HepG2 (cell line): ENCODE measurements around the gene SPTBN2. TPM values are rescaled to one million over a fixed set of nuclear protein-coding genes. Genes with fewer than 3 reads are reported as not detected.

Experiments used
- ATAC-seq: fragments of 200-7000 bp; cut with Tn5 transposase; 3 replicates; pipeline ENCODE4 v1.9.1; 2020; ENCODE audit warnings: mild to moderate bottlenecking, moderate library complexity
- BruUV-seq: library from RNA; stranded (reverse); fragments of 400-500 nt; replicated peaks from 2 replicates; lab custom pipeline; 2021; lab: Mats Ljungman, UMichigan
- CTCF ChIA-PET: fragments of 300-600 bp; formaldehyde crosslinking; extraction: SDS; loops from one replicate; lab custom pipeline; 2021; ENCODE audit warnings: low total read pairs, inconsistent platforms, low intra/inter-chr PET ratio; lab: Yijun Ruan, JAX
- POLR2A ChIA-PET: fragments of 350-600 bp; sonication (Branson Sonifier 250); formaldehyde crosslinking; loops from one replicate; lab custom pipeline; 2020; ENCODE audit warnings: antibody characterized with exemption, inconsistent platforms; lab: Yijun Ruan, JAX
- DNase-seq: peaks from one replicate; pipeline ENCODE4 v3.0.0-alpha.2; 2015; ENCODE audit warnings: low spot score
- FAIRE-seq: peaks from 3 replicates; lab custom pipeline; 2011; peaks lifted over from hg19 to GRCh38; lab: Jason Lieb, UNC
- H2AFZ ChIP-seq: one replicate; pipeline ENCODE4 v1.6.1; 2011; ENCODE audit warnings: low read length, inconsistent platforms
- H3K27ac ChIP-seq: fragments of 300-600 bp; 3 replicates; pipeline ENCODE4 v1.8.0; 2011; ENCODE audit warnings: mixed run types, mild to moderate bottlenecking, mixed read lengths, low read length, inconsistent platforms; ENCODE audit not compliant: insufficient read depth; ENCODE audit errors: extremely low read length
- H3K27me3 ChIP-seq, 2 experiments: fragments of 200-600 bp in 1 of 2; 2 replicates in 1 of 2; 3 replicates in 1 of 2; pipeline versions ENCODE4 v1.6.0 to v1.8.0; 2011; ENCODE audit warnings: low read length in 2 of 2, mild to moderate bottlenecking in 2 of 2, moderate library complexity in 2 of 2, inconsistent platforms in 1 of 2; ENCODE audit not compliant: insufficient read depth in 2 of 2, control insufficient read depth in 1 of 2
- H3K36me3 ChIP-seq, 2 experiments: fragments of 200-600 bp in 1 of 2; replicated peaks in 1 of 2; 2 replicates in 1 of 2; 3 replicates in 1 of 2; pipeline versions ENCODE4 v1.5.1 to v1.8.0; 2011; ENCODE audit warnings: low read length in 2 of 2, inconsistent platforms in 1 of 2; ENCODE audit not compliant: insufficient read depth in 2 of 2, control insufficient read depth in 1 of 2
- H3K4me1 ChIP-seq: 2 replicates; pipeline ENCODE4 v1.5.1; 2012; ENCODE audit warnings: low read length, inconsistent platforms; ENCODE audit not compliant: insufficient read depth
- H3K4me2 ChIP-seq: 2 replicates; pipeline ENCODE4 v1.6.0; 2011; ENCODE audit warnings: low read depth, low read length, inconsistent platforms
- H3K4me3 ChIP-seq, 3 experiments: fragments of 200-600 bp in 1 of 3; sonication (generic), shearing (Covaris generic) in 1 of 3; replicated peaks in 1 of 3; 2 replicates each; pipeline ENCODE4 v1.5.1; 2011 to 2016; ENCODE audit warnings: low read length in 3 of 3, inconsistent platforms in 2 of 3, low read depth in 2 of 3, mild to moderate bottlenecking in 2 of 3, control low read depth in 1 of 3, mixed read lengths in 1 of 3; ENCODE audit not compliant: insufficient read depth in 1 of 3
- H3K79me2 ChIP-seq: one replicate; pipeline ENCODE4 v1.6.1; 2011; ENCODE audit warnings: low read length, inconsistent platforms; ENCODE audit not compliant: insufficient read depth
- H3K9ac ChIP-seq: 2 replicates; pipeline ENCODE4 v1.6.0; 2011; ENCODE audit warnings: mild to moderate bottlenecking, low read depth, low read length, inconsistent platforms; ENCODE audit not compliant: insufficient read depth
- H3K9me3 ChIP-seq: 2 replicates; pipeline ENCODE4 v1.5.1; 2012; ENCODE audit warnings: mild to moderate bottlenecking, low read length
- H4K20me1 ChIP-seq: 2 replicates; pipeline ENCODE4 v1.6.0; 2011; ENCODE audit warnings: inconsistent platforms, mild to moderate bottlenecking, low read length, moderate library complexity; ENCODE audit not compliant: insufficient read depth
- NFE2 ChIP-seq: sonication (generic); formaldehyde crosslinking; IDR thresholded peaks from 2 replicates; pipeline ENCODE4 v1.4.0; 2020; ENCODE audit warnings: missing genetic modification reagents
- SNAI1 ChIP-seq: sonication (generic); formaldehyde crosslinking; IDR thresholded peaks from 2 replicates; pipeline ENCODE4 v1.5.0; 2020; ENCODE audit warnings: mild to moderate bottlenecking, missing genetic modification reagents, borderline replicate concordance
- YY1 ChIP-seq: IDR thresholded peaks from 2 replicates; pipeline ENCODE4 v1.6.1; 2011; ENCODE audit warnings: low read length, low read depth, moderate library complexity, mild to moderate bottlenecking; ENCODE audit not compliant: insufficient read depth, insufficient replicate concordance
- ZBTB26 ChIP-seq: IDR thresholded peaks from 2 replicates; pipeline ENCODE4 v1.6.1; 2016; ENCODE audit warnings: missing compliant biosample characterization, missing genetic modification reagents, borderline replicate concordance
- ZHX1 ChIP-seq: sonication (generic); formaldehyde crosslinking; IDR thresholded peaks from 2 replicates; pipeline ENCODE4 v1.8.1; 2022; ENCODE audit warnings: low read depth, mild to moderate bottlenecking, missing genetic modification reagents
- ZNF3 ChIP-seq: IDR thresholded peaks from 2 replicates; pipeline ENCODE4 v1.7.0; 2017; ENCODE audit warnings: inconsistent platforms
- ZNF33B ChIP-seq: sonication (generic); formaldehyde crosslinking; IDR thresholded peaks from 2 replicates; pipeline ENCODE4 v1.5.1; 2020; ENCODE audit warnings: mild to moderate bottlenecking, missing genetic modification reagents
- WGBS: methylation state at CpG from one replicate; pipeline ENCODE4 v1.1.6; 2017; ENCODE audit warnings: low lambda C conversion rate; 5-methylcytosine and 5-hydroxymethylcytosine counted together
- in situ Hi-C: cut with HindIII; loops from 2 replicates; pipeline ENCODE4 v1.10.0; 2017; ENCODE audit warnings: low pct_unique_long_range_greater_than_20kb; ENCODE audit not compliant: extremely low pct_ligation_motif_present
- intact Hi-C: fragments of 100-400 bp; cut with micrococcal nuclease; formaldehyde crosslinking; loops from one replicate; pipeline ENCODE4 v1.10.0; 2022; ENCODE audit not compliant: unreplicated experiment
- polyA plus RNA-seq, 8 experiments: library from polyadenylated mRNA; depleted of rRNA in 3 of 8; stranded (reverse) in 7 of 8; unstranded in 1 of 8; fragments of >200 nt; fragmentation: Illumina TruSeq in 4 of 8; extraction: Trizol in 4 of 8; gene quantifications; 2 replicates each; pipeline versions ENCODE4 v1.2.1 to v1.2.3, GENCODE V29; 2011 to 2016; ENCODE audit warnings: low read depth in 4 of 8, missing spikeins in 1 of 8, mixed read lengths in 1 of 8; ENCODE audit not compliant: insufficient read depth in 1 of 8
- total RNA-seq, 5 experiments: library from RNA; depleted of rRNA; stranded (reverse); fragments of >200 nt; fragmentation: Illumina TruSeq; extraction: Trizol; gene quantifications; 2 replicates each; pipeline ENCODE4 v1.2.3, GENCODE V29; 2016; ENCODE audit warnings: low read depth in 1 of 5

Gene SPTBN2
- total and polyA plus RNA-seq, 2 of the 13 experiments (the other 11 are each of a cell fraction or from before 2014, with no cell fraction given), result 0.65 to 4.0 TPM

GRCh38 chr11:66704659-66705360, 24.2 kb downstream of the SPTBN2 start:
- H3K4me1 ChIP-seq, result peaks cover 13% of the 10 kb centered on the region
- no peak overlapping the region for H3K27ac ChIP-seq
- intact Hi-C loops, result no loop called here
- no peaks in the 10 kb centered on the region for H3K36me3 ChIP-seq
- no peaks in the 10 kb centered on the region; a peak in 1 of 5 replicates for H3K27me3 ChIP-seq
- no peak overlapping the region for H3K4me2 ChIP-seq
- BruUV-seq, result no TSS peak
- in situ Hi-C loops, result no loop called here
- H3K9me3 ChIP-seq, result no peaks in the 10 kb centered on the region
- ChIA-PET CTCF (no interaction called here), POLR2A (no interaction called here)
- ATAC-seq (no peak; the same call in 1 of the 3 replicates), FAIRE-seq (no peak), DNase-seq (no peak)
- no peaks in the 10 kb centered on the region for H3K79me2 ChIP-seq
- H2AFZ ChIP-seq, result no peak overlapping the region
- TF ChIP-seq ZNF3 (CRISPR knock-in tag), result no peak
- no peak for TF ChIP-seq ZNF33B (CRISPR knock-in tag)
- no peak for TF ChIP-seq SNAI1 (CRISPR knock-in tag)
- TF ChIP-seq NFE2 (CRISPR knock-in tag), result no peak
- TF ChIP-seq ZHX1, result no peak
- TF ChIP-seq ZBTB26 (CRISPR knock-in tag), result no peak
- no peak for TF ChIP-seq YY1
- no peak overlapping the region for H3K9ac ChIP-seq
- no peaks in the 10 kb centered on the region for H4K20me1 ChIP-seq
- WGBS, result no CpG with 5 or more reads among the region's 46 CpGs
- H3K4me3 ChIP-seq, result no peak overlapping the region
